HG03378 (cell line): Measurements from ENCODE around the gene BOD1L1.

Source experiments
- ATAC-seq: cut with Tn5 transposase; IDR thresholded peaks from one replicate; pipeline ENCODE4 v1.9.1; 2021; ENCODE audit warnings: mild to moderate bottlenecking, moderate library complexity; ENCODE audit not compliant: unreplicated experiment

The BOD1L1 gene

DNA sequence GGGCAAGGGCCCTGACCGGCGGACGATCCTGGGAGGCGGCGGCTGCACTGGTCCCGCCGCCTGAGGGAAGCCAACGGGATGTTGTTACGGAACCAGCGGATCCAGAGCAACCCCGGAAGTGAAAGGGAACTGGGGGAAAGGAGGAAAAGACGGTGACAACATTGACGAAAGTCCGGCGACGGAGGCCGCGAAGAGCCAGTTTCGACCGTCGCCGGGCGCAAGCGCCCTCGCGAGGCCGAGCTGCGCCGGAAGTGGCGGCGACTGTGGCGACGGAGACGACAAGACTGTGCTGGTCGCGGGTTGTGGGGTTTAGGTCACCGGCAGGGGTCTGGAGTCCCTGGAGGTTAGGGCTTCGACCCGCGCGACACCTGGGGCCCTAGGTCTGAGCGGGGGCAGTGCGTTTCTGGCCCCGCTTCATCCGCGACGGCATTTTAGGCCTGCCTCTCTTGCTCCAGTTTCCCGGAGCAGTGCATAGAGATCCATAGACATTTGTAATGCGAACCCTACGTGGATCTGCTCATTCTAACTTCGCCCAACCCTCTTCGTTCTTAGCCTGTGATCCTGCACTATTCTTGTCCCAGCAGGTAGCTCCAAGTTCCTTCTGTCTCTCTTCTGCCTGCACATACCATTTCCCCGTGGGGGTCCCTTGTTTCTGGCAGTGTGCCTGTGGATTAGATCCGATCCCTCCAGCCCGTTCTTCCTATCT lies at the start of gene BOD1L1:
Gene BOD1L1 (minus strand): TSS at position 120 of the 706 bp plus-strand sequence. CDS start 138 bp downstream, outside the sequence.
- ATAC-seq, result peak; percentile 90

- no peak for ATAC-seq
Measured at GRCh38 chr4:13674971-13675370, 47.4 kb upstream of the BOD1L1 start.

- no peak for ATAC-seq
Measured at GRCh38 chr4:13673167-13673566, 45.6 kb upstream of the BOD1L1 start.

- ATAC-seq, result no peak
Measured at GRCh38 chr4:13670456-13671160, 43.1 kb upstream of the BOD1L1 start.

DNA sequence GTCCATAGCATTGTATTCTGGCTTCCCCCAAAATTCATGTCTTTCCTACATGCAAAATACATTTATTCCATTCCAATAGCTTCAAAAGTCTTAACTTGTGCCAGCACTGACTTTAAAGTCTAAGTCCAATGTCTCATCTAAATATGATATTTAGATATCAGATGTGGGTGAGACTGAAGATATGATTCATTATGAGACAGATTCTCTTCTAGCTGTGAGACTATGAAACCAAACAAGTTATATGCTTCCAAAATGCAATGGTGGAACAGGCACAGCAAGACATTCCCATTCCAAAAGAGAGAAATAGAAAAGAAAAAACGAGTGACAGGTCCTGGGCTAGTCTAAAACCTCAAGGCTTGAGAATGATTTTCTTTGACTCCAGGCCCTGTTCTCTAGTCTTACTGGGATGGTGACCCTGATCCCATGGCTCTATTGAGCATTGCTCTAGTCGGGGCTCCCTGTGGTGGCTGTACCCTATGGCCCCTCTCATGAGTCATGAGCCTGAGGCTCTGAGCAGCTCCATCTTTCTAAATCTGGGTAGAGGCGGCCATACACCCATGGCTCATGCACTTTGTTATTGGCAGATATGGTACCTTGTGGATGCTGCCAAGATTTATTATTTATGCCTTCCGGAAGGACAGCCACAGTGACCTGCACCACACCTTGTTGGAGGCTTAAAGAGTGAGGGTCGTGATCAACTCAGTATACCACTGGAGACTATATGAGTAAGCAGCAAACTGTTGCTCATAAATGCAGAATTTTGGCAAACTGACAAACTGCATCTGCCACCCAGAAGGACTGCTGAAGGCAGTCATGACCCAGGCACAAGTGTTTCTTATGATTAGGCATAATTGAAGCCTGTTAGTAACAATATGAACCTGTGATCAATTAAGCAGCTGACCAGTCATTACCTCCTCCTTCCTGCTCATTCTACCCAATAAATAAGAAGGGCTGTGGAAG lies 38.5 kb upstream of the BOD1L1 start:
- no peak for ATAC-seq

DNA sequence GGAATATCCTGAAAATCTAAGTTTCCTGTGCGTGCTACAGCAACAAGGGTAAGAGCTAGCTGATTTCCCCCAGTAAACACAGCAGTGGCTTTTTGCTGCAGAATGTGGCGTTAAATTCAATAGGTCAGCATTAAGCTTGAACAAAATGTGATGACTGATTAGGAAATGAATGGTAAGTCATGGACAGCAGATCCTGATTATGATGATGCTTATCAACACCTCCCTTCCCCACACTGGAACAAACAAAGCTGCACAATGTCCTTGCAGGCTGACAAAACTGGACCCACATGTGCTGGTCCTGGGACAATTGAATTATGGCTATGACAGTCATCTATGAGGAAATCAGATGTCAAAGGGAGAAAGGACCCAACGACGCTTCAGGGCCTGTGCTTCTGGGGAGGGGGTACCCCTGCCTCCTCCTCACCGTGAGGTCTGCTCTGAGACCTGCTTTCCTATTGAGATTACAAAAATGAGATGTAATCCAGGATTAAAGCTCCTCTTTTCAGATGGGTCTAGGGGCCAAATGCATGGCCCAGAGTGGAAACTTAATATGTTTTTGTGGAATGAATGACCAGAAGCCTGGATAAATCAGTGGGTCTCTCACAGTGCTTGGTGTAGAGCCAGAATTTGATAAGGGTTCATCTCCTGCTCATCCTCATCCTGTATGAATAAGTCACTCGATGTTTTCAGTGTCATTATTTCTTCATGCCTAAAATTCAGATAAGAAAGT lies 32.0 kb upstream of the BOD1L1 start:
- ATAC-seq, result no peak

DNA sequence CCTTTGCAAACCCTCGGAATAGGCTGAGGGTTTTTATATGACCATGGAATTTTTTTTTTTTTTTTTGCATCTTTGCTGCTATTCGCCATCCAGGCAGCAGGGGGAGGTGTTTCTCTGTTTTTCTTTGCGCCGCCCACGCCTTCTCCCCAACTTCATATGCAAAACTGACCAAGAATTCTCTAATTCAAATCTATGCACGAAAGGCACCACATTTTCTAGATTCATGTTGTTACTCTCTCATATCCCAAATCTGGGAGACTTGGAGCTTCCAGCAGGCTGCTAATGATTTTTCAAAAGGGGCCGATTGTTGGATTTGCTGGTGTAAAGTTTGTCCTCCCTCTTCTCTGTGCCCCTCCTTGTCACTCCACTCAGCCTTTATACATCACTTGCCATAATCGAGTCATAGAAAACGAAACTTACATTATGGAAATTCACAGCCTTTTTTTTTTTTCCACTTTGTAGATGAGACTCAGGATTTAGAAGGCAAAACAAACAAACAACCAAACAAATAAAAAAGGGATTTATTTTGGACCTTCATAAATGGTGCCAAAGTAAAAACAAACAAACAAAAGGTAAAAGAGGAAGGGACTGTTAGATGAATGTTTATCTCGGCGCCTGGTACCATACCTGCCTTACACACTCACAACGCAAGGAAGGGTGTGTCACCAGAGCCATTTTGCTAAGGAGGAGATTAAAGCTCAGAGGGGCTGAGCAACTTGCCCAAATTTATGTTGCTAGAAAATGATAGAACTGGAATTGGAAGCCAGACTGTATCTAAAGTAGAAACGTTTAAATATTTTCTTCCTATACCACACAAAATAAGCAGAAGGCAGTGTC lies 29.3 kb upstream of the BOD1L1 start:
- peak; percentile 46 for ATAC-seq

GRCh38 chr4:13654162-13654797 lies 26.8 kb upstream of the BOD1L1 start:
- peak; percentile 88 for ATAC-seq

DNA sequence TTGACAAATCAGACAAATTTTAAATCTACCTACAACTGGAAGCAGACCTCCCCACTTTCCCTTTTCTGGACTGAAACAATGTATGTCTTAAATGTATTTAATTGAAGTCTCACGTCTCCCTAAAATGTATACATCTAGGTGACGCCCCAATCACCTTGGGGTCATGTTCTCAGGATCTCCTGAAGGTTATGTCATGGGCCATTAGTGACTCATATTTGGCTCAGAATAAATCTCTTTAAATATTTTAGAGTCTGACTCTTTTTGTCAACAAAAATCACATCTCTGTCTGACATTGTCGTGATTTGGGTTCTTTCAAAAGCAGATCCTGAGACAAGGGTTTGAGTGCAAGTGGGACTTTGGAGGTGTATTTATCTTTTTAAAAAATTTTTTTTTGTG lies 26.2 kb upstream of the BOD1L1 start:
- ATAC-seq, result no peak

DNA sequence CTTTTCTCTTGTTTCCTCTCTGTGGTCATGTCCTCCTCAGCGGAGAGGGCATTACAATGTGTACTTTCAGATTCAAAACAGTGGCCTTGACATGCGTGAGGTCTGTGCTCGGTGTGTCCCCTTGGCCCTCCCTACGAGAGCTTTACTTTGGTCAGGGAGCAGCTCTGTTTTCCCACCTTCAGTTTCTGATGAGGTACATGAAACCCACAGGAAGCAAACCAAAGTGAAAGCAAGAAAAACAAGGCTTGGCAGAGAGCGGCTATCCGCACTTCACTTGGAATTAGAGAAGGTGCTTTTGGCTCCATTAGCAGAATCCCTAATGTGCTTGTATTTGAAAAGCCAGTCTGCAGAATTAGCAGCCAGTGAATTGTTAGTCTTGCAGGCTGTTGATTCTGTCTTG lies 19.5 kb upstream of the BOD1L1 start:
- no peak for ATAC-seq

- ATAC-seq, result no peak
Measured at GRCh38 chr4:13645075-13645474, 17.6 kb upstream of the BOD1L1 start.

DNA sequence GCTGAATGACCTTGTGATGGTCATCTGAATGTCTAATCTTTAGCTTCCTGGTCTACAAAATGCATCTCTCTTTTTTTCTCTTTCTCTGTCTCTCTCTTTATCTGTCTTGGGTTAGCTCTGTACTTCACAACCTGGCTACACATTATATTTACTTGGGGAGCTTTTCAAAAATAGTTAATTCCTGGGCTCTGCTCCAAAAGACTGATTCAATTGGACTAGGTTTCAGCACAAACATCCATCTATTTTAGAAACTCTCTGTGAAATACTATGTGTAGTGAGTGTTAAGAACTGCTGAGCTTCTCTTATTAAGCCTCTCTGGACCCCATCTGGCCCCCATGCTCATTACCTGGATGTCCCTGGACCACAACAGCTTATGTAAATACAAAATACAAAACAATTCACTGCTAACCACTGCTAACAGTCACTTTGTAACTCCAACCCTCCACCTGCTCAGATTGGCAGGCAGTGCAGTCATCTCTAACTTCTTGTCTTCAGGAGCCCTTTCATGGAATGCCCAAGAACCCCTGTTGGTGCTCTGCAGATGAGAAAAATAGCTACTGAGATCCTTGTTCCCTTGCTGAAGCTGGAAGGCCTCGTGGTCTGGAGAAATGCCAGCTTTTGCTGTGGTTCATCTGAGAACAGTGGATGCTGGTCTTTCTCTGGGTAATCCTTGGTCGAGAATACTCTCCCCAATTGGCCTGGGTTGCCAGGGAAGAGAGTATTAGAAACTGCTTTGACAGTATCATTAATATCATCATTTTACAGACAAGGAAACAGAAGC lies 14.8 kb upstream of the BOD1L1 start:
- no peak for ATAC-seq

DNA sequence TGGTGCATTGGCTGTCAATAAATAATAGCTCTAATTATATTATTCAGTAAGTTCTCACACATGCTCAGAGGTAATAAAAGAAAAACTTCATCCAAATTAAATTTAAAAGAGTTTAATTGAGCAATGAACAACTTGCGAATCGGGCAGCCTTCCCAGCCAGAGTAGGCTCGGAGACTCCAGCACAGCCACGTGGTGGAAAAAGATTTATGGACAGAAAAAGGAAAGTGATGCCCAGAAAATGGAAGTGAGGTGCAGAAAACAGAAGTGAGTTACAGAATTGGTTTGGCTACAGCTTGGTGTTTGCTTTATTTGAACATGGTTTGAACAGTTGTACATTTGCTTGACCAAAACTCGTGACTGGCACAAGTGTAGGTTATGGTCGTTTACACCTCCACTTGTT lies 13.6 kb upstream of the BOD1L1 start:
- no peak for ATAC-seq

DNA sequence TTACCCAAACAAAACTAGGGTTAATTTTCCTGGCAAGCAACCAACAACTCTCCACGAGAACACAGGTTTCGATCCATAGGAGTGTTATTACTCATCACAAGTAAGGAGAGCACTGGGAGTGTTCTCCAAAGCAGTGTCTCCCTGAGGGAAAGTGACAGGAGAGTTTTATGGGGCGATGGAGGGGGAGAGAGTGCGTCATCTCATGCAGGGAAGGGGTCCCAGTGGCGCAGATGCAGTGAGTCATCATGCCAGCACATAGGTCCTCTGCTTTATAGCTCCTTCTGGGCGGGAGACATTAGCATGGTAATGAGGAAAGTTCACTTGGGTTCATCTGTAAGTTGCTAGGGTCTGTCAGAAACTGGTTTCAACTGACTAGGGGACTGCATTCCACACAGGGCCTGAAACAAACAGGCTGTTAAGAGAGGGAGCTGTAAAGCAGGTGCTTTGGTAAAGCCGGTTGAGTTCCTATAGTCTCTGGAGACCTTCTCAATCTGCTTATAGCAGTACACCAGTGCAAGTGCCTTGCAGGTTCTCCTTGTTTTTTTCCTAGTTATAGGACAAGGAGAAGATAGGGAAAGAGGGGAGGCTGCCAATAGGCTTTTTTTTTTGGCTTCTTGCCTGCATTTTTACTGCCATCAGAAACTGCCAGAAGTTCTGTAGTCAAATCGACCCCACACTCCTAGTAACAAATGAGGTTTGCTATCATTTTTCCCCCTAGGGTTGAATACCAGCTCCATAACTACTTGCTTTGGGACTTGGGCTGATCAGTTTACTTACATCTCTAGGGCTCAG lies 12.8 kb upstream of the BOD1L1 start:
- no peak for ATAC-seq

DNA sequence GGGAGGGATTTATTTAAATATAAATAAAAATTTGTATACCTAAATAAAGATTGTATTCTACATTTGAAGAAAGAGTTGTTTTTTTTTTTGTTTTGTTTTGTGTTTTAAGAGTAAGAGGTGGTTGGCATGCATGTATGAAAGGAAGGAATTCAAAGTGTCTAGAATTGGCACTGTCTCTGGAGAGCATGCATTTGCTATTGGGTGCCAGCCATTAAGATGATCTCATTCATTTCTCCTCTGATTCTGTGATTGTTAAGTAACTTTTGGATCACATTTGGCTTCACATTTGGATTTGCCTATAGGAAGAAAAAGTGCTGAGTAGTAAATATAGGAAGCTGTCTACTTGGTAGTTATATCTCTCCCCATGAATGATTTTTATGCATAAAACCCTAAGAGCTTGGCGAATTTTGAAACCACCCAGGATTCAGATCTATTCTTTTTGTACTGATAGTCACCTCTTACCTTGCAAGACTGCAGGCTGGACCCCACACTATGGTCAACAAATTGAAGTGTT lies 7.8 kb upstream of the BOD1L1 start:
- no peak for ATAC-seq

DNA sequence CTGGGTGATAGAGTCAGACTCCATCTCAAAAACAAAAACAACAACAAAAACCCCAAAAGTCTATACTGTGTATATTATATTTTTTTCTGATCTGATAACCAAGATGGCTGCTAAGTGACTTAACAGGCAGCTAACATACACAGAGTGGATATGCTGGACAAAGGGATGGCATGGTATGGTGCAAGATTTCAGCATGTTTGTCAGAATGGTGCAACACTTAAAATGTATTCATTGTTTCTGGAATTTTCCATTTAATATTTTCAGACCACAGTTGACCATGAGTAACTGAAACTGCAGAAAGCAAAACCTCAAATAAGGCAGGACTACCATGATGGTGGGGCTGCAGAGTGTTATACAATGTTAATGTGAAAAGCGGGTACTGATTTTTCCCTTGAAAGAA lies 6.1 kb upstream of the BOD1L1 start:
- no peak for ATAC-seq

GRCh38 chr4:13627178-13627605 lies 333 bp downstream of the BOD1L1 start:
- ATAC-seq, result peak; percentile 26
